ENCODE measurements around the gene SRD5A1. TPM values are rescaled to one million over a fixed set of nuclear protein-coding genes. Genes with fewer than 3 reads are reported as not detected.
A peak's percentile ranks its signal among the peaks of the same experiment; 100 is the strongest.

SRD5A1 gene
- 8.0 TPM for total RNA-seq
- long read RNA-seq, full-length matches to known transcripts, result 4 of 5 reads
- long read RNA-seq, partial matches to known transcripts, result 0 of 5 reads
- long read RNA-seq, other reads (novel, unspliced or antisense), result 1 of 5 reads

GRCh38 chr5:6632888-6633468 is at the start of gene SRD5A1, which contains the start of gene NSUN2:
TSS of gene SRD5A1 (plus strand) at chr5:6633440. CDS start at chr5:6633577, 137 bp downstream.
TSS of gene NSUN2 (minus strand) at chr5:6633044. CDS start at chr5:6632979, 65 bp downstream.
- Histone ChIP-seq H3K36me3 (peaks cover 36% of the 10 kb centered on the region), H3K27ac (peak within 1 kb of the TSS; percentile 96), H3K4me1 (peaks cover 24% of the 10 kb centered on the region), H3K4me3 (peak within 1 kb of the TSS; percentile 95), H3K9me3 (no peaks in the 10 kb centered on the region), H3K27me3 (no peaks in the 10 kb centered on the region)
- no peak for TF ChIP-seq CTCF (IDR thresholded peaks at IDR 0.05)
- intact Hi-C loops (cut with DNase I), result loop anchor here (10.0 kb wide), 1 partner anchor 112 kb away; no protein-coding TSS in a partner anchor
- ATAC-seq (peak; percentile 96), DNase-seq (peak; percentile 97)

- peaks cover 36% of the 10 kb centered on the region for H3K27me3 ChIP-seq
- no peaks in the 10 kb centered on the region for H3K9me3 ChIP-seq
- no peak for TF ChIP-seq CTCF (IDR thresholded peaks at IDR 0.05)
- intact Hi-C loops (cut with DNase I), result no loop called here
- no peak for ATAC-seq
- H3K4me3 ChIP-seq, result no peak overlapping the region
- H3K4me1 ChIP-seq, result no peaks in the 10 kb centered on the region
- no peaks in the 10 kb centered on the region for H3K36me3 ChIP-seq
- DNase-seq, result no peak
- H3K27ac ChIP-seq, result no peak overlapping the region
These were observed 49.1 kb upstream of the SRD5A1 start for GRCh38 chr5:6584101-6584645.

- ATAC-seq, result no peak
- no peaks in the 10 kb centered on the region for H3K4me1 ChIP-seq
- intact Hi-C loops (cut with DNase I), result no loop called here
- peaks cover 30% of the 10 kb centered on the region for H3K27me3 ChIP-seq
- H3K4me3 ChIP-seq, result no peak overlapping the region
- no peaks in the 10 kb centered on the region for H3K9me3 ChIP-seq
- no peak for TF ChIP-seq CTCF (IDR thresholded peaks at IDR 0.05)
- H3K36me3 ChIP-seq, result no peaks in the 10 kb centered on the region
- DNase-seq, result no peak
- H3K27ac ChIP-seq, result no peak overlapping the region
These were observed 48.5 kb upstream of the SRD5A1 start for GRCh38 chr5:6584727-6585126.

GRCh38 chr5:6585168-6585567 is 48.1 kb upstream of the SRD5A1 start:
- no peak for TF ChIP-seq CTCF (IDR thresholded peaks at IDR 0.05)
- DNase-seq (no peak), ATAC-seq (no peak)
- Histone ChIP-seq H3K9me3 (no peaks in the 10 kb centered on the region), H3K36me3 (no peaks in the 10 kb centered on the region), H3K27me3 (peaks cover 29% of the 10 kb centered on the region), H3K4me1 (no peaks in the 10 kb centered on the region), H3K4me3 (no peak overlapping the region), H3K27ac (no peak overlapping the region)
- intact Hi-C loops (cut with DNase I), result no loop called here

- no peaks in the 10 kb centered on the region for H3K9me3 ChIP-seq
- DNase-seq (no peak), ATAC-seq (no peak)
- H3K27ac ChIP-seq, result no peak overlapping the region
- H3K36me3 ChIP-seq, result no peaks in the 10 kb centered on the region
- intact Hi-C loops (cut with DNase I), result no loop called here
- H3K27me3 ChIP-seq, result peaks cover 28% of the 10 kb centered on the region
- H3K4me3 ChIP-seq, result no peak overlapping the region
- H3K4me1 ChIP-seq, result no peaks in the 10 kb centered on the region
- TF ChIP-seq CTCF (IDR thresholded peaks at IDR 0.05), result no peak
These were observed 47.1 kb upstream of the SRD5A1 start for GRCh38 chr5:6585939-6586646.
